Neuronal stem cell (in vitro differentiated cells): ENCODE results near the gene DSE.

Experiments
- DNase-seq: peaks from one replicate; pipeline ENCODE4 v3.0.0-alpha.2; 2013; ENCODE audit warnings: low spot score
- H2AFZ ChIP-seq: one replicate; pipeline ENCODE4 v1.6.1; 2013; ENCODE audit warnings: mild to moderate bottlenecking, low read length, inconsistent platforms
- H2AK5ac ChIP-seq: 2 replicates; pipeline ENCODE4 v1.6.1; 2013; ENCODE audit warnings: low read depth, mild to moderate bottlenecking, inconsistent platforms, low read length, moderate library complexity, mixed read lengths
- H2BK120ac ChIP-seq: 2 replicates; pipeline ENCODE4 v1.6.1; 2013; ENCODE audit warnings: low read depth, mild to moderate bottlenecking, inconsistent platforms, low read length, moderate library complexity, mixed read lengths
- H2BK12ac ChIP-seq: one replicate; pipeline ENCODE4 v1.6.1; 2013; ENCODE audit warnings: low read length, inconsistent platforms
- H2BK15ac ChIP-seq: 2 replicates; pipeline ENCODE4 v1.6.1; 2013; ENCODE audit warnings: mild to moderate bottlenecking, low read length, inconsistent platforms, mixed read lengths
- H2BK5ac ChIP-seq: one replicate; pipeline ENCODE4 v1.6.1; 2013; ENCODE audit warnings: inconsistent platforms, mild to moderate bottlenecking, low read length, moderate library complexity
- H3K14ac ChIP-seq: one replicate; pipeline ENCODE4 v1.6.1; 2013; ENCODE audit warnings: low read length, inconsistent platforms
- H3K18ac ChIP-seq: 2 replicates; pipeline ENCODE4 v1.6.1; 2013; ENCODE audit warnings: low read length, inconsistent platforms
- H3K23ac ChIP-seq: 2 replicates; pipeline ENCODE4 v1.6.1; 2013; ENCODE audit warnings: low read depth, mild to moderate bottlenecking, mixed read lengths, low read length, inconsistent platforms; ENCODE audit not compliant: poor library complexity
- H3K27ac ChIP-seq: replicated peaks from 3 replicates; pipeline ENCODE4 v1.5.1; 2013; ENCODE audit warnings: low read length, inconsistent platforms
- H3K27me3 ChIP-seq, 3 experiments: 2 replicates each; pipeline ENCODE4 v1.6.1; 2013; ENCODE audit warnings: low read length in 3 of 3, mild to moderate bottlenecking in 2 of 3, inconsistent platforms in 1 of 3, low read depth in 1 of 3, mixed read lengths in 1 of 3, moderate library complexity in 1 of 3; ENCODE audit not compliant: control insufficient read depth in 3 of 3, insufficient read depth in 3 of 3
- H3K36me3 ChIP-seq, 2 donors: replicated peaks in 1 of 2; 2 replicates each; pipeline ENCODE4 v1.6.1; 2013; ENCODE audit warnings: low read length in 2 of 2; ENCODE audit not compliant: control insufficient read depth in 2 of 2, insufficient read depth in 2 of 2
- H3K4ac ChIP-seq: 2 replicates; pipeline ENCODE4 v1.6.1; 2013; ENCODE audit warnings: inconsistent platforms, mild to moderate bottlenecking, low read length, moderate library complexity
- H3K4me1 ChIP-seq, 2 donors: 1 replicate in 1 of 2; 2 replicates in 1 of 2; pipeline ENCODE4 v1.6.1; 2013; ENCODE audit warnings: low read length in 2 of 2, low read depth in 1 of 2; ENCODE audit not compliant: control insufficient read depth in 2 of 2, insufficient read depth in 1 of 2
- H3K4me2 ChIP-seq: one replicate; pipeline ENCODE4 v1.6.1; 2013; ENCODE audit warnings: mild to moderate bottlenecking, low read length, inconsistent platforms; ENCODE audit not compliant: insufficient read depth, poor library complexity, severe bottlenecking
- H3K4me3 ChIP-seq, 2 donors: 2 replicates each; pipeline ENCODE4 v1.5.1; 2013; ENCODE audit warnings: low read length in 2 of 2, mild to moderate bottlenecking in 2 of 2, inconsistent platforms in 1 of 2, moderate library complexity in 1 of 2
- H3K79me1 ChIP-seq: one replicate; pipeline ENCODE4 v1.6.1; 2013; ENCODE audit warnings: low read depth, mild to moderate bottlenecking, inconsistent platforms, low read length, moderate library complexity
- H3K9ac ChIP-seq: one replicate; pipeline ENCODE4 v1.6.1; 2013; ENCODE audit warnings: mild to moderate bottlenecking, low read depth, low read length, inconsistent platforms; ENCODE audit not compliant: poor library complexity
- H3K9me3 ChIP-seq, 2 donors: replicated peaks in 1 of 2; 2 replicates each; pipeline versions ENCODE3 to v1.6.1; 2013; ENCODE audit warnings: low read length in 2 of 2, mild to moderate bottlenecking in 2 of 2, inconsistent platforms in 1 of 2, low read depth in 1 of 2, mixed read lengths in 1 of 2, moderate library complexity in 1 of 2; ENCODE audit not compliant: control insufficient read depth in 2 of 2, insufficient read depth in 1 of 2
- H4K8ac ChIP-seq: one replicate; pipeline ENCODE4 v1.6.1; 2013; ENCODE audit warnings: low read depth, mild to moderate bottlenecking, inconsistent platforms, low read length, moderate library complexity
- H4K91ac ChIP-seq: one replicate; pipeline ENCODE4 v1.6.1; 2013; ENCODE audit warnings: low read length, low read depth, mild to moderate bottlenecking, inconsistent platforms; ENCODE audit not compliant: poor library complexity
- WGBS, 2 donors: extraction: QIAGEN DNeasy Blood & Tissue Kit; methylation state at CpG; one replicate each; pipeline ENCODE4 v1.1.7; 2013; ENCODE audit warnings: missing lambda C conversion rate in 2 of 2, mixed read lengths in 1 of 2; ENCODE audit not compliant: insufficient read length in 2 of 2, insufficient replicate concordance in 1 of 2; ENCODE audit errors: extremely low coverage in 2 of 2; 5-methylcytosine and 5-hydroxymethylcytosine counted together

DSE gene

DNA sequence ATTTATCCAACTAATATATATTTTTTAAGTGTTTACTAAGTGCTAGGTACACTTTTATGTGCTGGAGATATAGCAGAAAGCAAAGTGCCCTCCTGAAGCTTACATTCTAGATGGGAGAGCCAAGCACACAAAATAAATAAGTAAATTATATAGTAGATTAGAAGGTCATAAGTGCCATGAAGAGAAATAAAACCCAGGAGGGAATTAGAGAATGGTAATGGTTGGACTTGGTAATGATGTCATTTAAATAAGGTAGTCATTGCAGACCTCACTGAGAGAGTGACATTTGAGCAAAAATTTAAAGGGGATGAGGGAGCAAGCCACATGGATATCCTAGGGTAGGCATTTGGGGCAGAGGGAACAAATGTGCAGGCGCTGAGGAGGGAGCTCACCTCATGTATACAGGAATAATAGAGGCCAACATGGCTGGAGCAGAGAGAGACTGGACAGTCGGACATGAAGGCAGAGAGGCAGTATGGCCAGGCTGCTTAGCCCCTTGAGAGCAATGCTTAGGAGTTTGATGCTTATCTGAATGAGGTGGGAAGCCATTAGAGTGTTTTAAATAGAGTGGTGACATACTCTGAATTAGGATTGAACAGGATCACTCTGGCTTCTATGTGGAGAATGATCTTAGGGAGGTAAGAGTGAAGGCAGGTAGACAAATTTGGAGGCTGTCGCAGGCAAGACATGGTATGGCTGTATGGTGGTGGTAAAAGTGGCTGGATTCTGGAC, 14.1 kb downstream of the DSE start:
- H4K8ac ChIP-seq = no peak overlapping the region
- H3K27ac ChIP-seq = no peak overlapping the region
- no peak overlapping the region for H3K23ac ChIP-seq
- no peak overlapping the region for H2AFZ ChIP-seq
- H3K14ac ChIP-seq = no peak overlapping the region
- no peak overlapping the region for H3K4me2 ChIP-seq
- H3K36me3 ChIP-seq = no peaks in the 10 kb centered on the region
- WGBS, 2 donors = no CpG with 5 or more reads among the region's 3 CpGs
- H3K9me3 ChIP-seq = peaks cover 0 to 1% of the 10 kb centered on the region in 2 donors
- no peaks in the 10 kb centered on the region for H3K79me1 ChIP-seq
- H2AK5ac ChIP-seq = no peak overlapping the region
- H2BK15ac ChIP-seq = no peak overlapping the region
- no peak overlapping the region for H2BK120ac ChIP-seq
- no peak overlapping the region for H3K9ac ChIP-seq
- no peak overlapping the region for H3K4me3 ChIP-seq
- H2BK5ac ChIP-seq = no peak overlapping the region
- H2BK12ac ChIP-seq = no peak overlapping the region
- no peak for DNase-seq
- H4K91ac ChIP-seq = no peak overlapping the region
- H3K4ac ChIP-seq = no peak overlapping the region
- no peak overlapping the region for H3K18ac ChIP-seq
- H3K4me1 ChIP-seq = peaks cover 0 to 1% of the 10 kb centered on the region in 2 donors
- no peaks in the 10 kb centered on the region for H3K27me3 ChIP-seq

DNA sequence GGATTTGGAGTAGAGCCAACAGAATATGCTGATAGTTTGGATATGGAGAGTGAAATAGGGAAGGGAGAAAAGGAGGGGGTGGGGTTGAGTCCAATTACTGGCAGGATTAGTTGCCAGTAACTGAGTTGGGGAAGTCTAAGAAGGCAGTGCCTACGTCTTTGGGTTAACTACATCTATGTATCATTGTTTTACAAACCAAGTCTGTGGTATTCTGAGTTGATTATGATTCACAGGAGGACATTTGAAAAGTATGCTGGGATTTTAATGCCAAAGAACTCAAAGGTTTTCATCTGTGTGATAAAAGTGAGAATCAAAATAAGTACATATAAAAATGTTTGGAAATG, 14.7 kb downstream of the DSE start:
- H3K4me3 ChIP-seq = no peak overlapping the region
- no peak overlapping the region for H3K27ac ChIP-seq
- no peak overlapping the region for H2BK120ac ChIP-seq

DNA sequence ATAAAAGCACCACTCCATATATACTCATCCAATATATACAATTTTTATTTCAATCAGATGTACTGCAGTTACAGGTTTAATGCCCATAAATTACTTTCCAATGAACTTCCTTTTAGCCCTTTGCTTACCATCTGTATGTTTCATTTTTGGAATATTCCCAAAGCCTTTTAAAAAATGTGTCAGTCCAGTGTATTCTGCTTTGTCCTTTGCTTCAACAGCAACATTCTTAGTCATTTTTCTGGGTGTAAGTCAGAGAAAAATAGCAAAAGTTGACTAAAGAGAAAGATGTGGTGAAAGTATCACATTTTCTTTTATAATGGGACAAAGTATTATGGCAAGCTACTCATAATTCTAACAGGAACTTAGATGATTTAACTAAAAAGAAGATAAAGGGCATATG, 15.2 kb downstream of the DSE start:
- H2BK12ac ChIP-seq = no peak overlapping the region
- H3K79me1 ChIP-seq = no peaks in the 10 kb centered on the region
- H3K27me3 ChIP-seq = no peaks in the 10 kb centered on the region
- H2AFZ ChIP-seq = no peak overlapping the region
- no peak for DNase-seq
- H2BK5ac ChIP-seq = no peak overlapping the region
- no peak overlapping the region for H2AK5ac ChIP-seq
- H2BK120ac ChIP-seq = no peak overlapping the region
- peaks cover 0 to 1% of the 10 kb centered on the region in 2 donors for H3K9me3 ChIP-seq
- no peak overlapping the region for H3K9ac ChIP-seq
- peaks cover 0 to 1% of the 10 kb centered on the region in 2 donors for H3K4me1 ChIP-seq
- no peak overlapping the region for H3K27ac ChIP-seq
- H3K4me2 ChIP-seq = no peak overlapping the region
- H2BK15ac ChIP-seq = no peak overlapping the region
- no peak overlapping the region for H4K91ac ChIP-seq
- no peak overlapping the region for H3K4me3 ChIP-seq
- no peak overlapping the region for H3K14ac ChIP-seq
- no peak overlapping the region for H4K8ac ChIP-seq
- H3K36me3 ChIP-seq = no peaks in the 10 kb centered on the region
- no peak overlapping the region for H3K4ac ChIP-seq
- H3K18ac ChIP-seq = no peak overlapping the region
- no peak overlapping the region for H3K23ac ChIP-seq

More for the DNA sequence above, 14.7 kb downstream of the DSE start:
- WGBS, 2 donors = no CpG with 5 or more reads among the region's 1 CpG
- peaks cover 0 to 1% of the 10 kb centered on the region in 2 donors for H3K4me1 ChIP-seq
- H2BK5ac ChIP-seq = no peak overlapping the region
- H3K4ac ChIP-seq = no peak overlapping the region
- no peak overlapping the region for H2AK5ac ChIP-seq
- H4K8ac ChIP-seq = no peak overlapping the region
- H3K9ac ChIP-seq = no peak overlapping the region
- no peak overlapping the region for H3K23ac ChIP-seq
- no peak overlapping the region for H4K91ac ChIP-seq
- H3K36me3 ChIP-seq = no peaks in the 10 kb centered on the region
- no peak overlapping the region for H3K4me2 ChIP-seq
- H3K18ac ChIP-seq = no peak overlapping the region
- H3K79me1 ChIP-seq = no peaks in the 10 kb centered on the region
- no peak overlapping the region for H2BK12ac ChIP-seq
- H2BK15ac ChIP-seq = no peak overlapping the region
- no peak for DNase-seq
- H2AFZ ChIP-seq = no peak overlapping the region
- no peaks in the 10 kb centered on the region for H3K27me3 ChIP-seq
- no peak overlapping the region for H3K14ac ChIP-seq
- H3K9me3 ChIP-seq = peaks cover 0 to 1% of the 10 kb centered on the region in 2 donors

DNA sequence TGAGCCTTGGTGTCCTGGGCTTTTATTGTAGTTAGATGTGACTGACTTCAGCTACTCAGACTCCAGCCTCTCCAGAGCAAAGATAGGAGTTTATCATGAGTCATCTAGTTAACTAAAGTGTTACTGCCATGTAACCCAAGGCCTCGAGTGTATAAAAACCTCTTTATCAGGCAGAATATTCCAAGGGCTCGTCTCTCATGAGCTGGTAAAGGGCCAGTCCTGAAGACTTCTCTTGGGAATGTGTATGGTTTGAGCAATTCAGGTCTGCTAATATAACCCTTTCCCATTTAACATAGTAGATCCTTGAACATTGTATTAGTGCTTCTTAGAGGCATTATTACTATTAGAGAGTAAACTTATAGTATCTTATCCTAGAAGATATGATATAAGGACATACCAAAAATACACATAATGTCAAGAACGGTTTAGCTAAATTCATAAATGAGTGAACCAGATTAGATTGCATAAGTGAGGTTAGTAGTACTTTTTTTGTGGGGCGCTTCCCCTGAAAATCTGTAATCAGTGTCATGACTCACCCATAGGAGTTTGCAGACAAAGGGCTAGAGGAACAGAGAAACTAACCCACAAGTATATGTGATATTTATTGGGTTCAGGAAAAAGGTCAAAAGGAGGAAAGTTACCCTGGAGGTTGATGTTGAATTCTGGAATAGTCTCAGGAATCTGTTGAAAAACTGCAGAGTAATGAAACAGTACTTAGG, 16.0 kb downstream of the DSE start:
- Histone ChIP-seq H3K27ac (no peak overlapping the region), H3K79me1 (no peaks in the 10 kb centered on the region), H3K4me2 (no peak overlapping the region), H4K91ac (no peak overlapping the region), H2BK15ac (no peak overlapping the region), H3K4me1 (peaks cover 0 to 1% of the 10 kb centered on the region in 2 donors), H4K8ac (no peak overlapping the region), H3K23ac (no peak overlapping the region), H2BK5ac (no peak overlapping the region), H2BK12ac (no peak overlapping the region), H2AK5ac (no peak overlapping the region), H2AFZ (no peak overlapping the region), H3K14ac (no peak overlapping the region), H3K9ac (no peak overlapping the region), H3K4me3 (no peak overlapping the region), H3K27me3 (no peaks in the 10 kb centered on the region), H3K4ac (no peak overlapping the region), H3K18ac (no peak overlapping the region), H2BK120ac (no peak overlapping the region), H3K36me3 (no peaks in the 10 kb centered on the region), H3K9me3 (no peaks in the 10 kb centered on the region)
- no peak for DNase-seq
- no CpG with 5 or more reads among the region's 4 CpGs for WGBS, 2 donors
